CD4-positive, CD25-positive, alpha-beta regulatory T cell (primary cell): ENCODE results near the gene GLRA1. TPM values are rescaled to one million over a fixed set of nuclear protein-coding genes. Genes with fewer than 3 reads are reported as not detected.

Experiments used
- ATAC-seq, 2 donors: fragments of 150-1000 bp; cut with Tn5 transposase; one replicate each; pipeline ENCODE4 v1.10.0; 2021; ENCODE audit warnings: low read depth in 2 of 2, moderate number of reproducible peaks in 2 of 2, moderate library complexity in 1 of 2
- DNase-seq, 3 donors: peaks; one replicate each; pipeline versions ENCODE4 v3.0.0 to v3.0.0-alpha.2; 2012 to 2022; ENCODE audit warnings: mixed read lengths in 1 of 3
- H3K27ac ChIP-seq: one replicate; pipeline ENCODE4 v1.7.0; 2013; ENCODE audit warnings: mild to moderate bottlenecking, low read length; ENCODE audit not compliant: insufficient read depth, poor library complexity, severe bottlenecking
- H3K27me3 ChIP-seq: one replicate; pipeline ENCODE4 v1.7.0; 2013; ENCODE audit warnings: low read length; ENCODE audit not compliant: control insufficient read depth, insufficient read depth
- H3K36me3 ChIP-seq: one replicate; pipeline ENCODE4 v1.7.0; 2013; ENCODE audit warnings: mild to moderate bottlenecking, low read length, moderate library complexity; ENCODE audit not compliant: control insufficient read depth, insufficient read depth
- H3K4me1 ChIP-seq: 2 replicates; pipeline ENCODE4 v1.7.0; 2013; ENCODE audit warnings: mild to moderate bottlenecking, low read length; ENCODE audit not compliant: insufficient read depth, control insufficient read depth, poor library complexity, severe bottlenecking
- H3K4me3 ChIP-seq: one replicate; pipeline ENCODE4 v1.7.0; 2013; ENCODE audit warnings: low read depth, mild to moderate bottlenecking, low read length, moderate library complexity
- H3K9me3 ChIP-seq, 2 experiments: 1 replicate in 1 of 2; 2 replicates in 1 of 2; pipeline ENCODE4 v1.7.0; 2013; ENCODE audit warnings: low read length in 2 of 2, mild to moderate bottlenecking in 1 of 2, moderate library complexity in 1 of 2; ENCODE audit not compliant: control insufficient read depth in 2 of 2
- H3K27ac Mint-ChIP-seq, 3 donors: one replicate each; pipeline ENCODE4 v1.8.0; 2020 to 2022; ENCODE audit warnings: mild to moderate bottlenecking in 3 of 3, mixed read lengths in 3 of 3, moderate library complexity in 2 of 3
- H3K27me3 Mint-ChIP-seq: one replicate; pipeline ENCODE4 v1.8.0; 2022; ENCODE audit warnings: mild to moderate bottlenecking, mixed read lengths
- H3K36me3 Mint-ChIP-seq: one replicate; pipeline ENCODE4 v1.8.0; 2020; ENCODE audit warnings: mixed read lengths
- H3K4me1 Mint-ChIP-seq, 4 donors: one replicate each; pipeline ENCODE4 v1.8.0; 2020 to 2022; ENCODE audit warnings: mixed read lengths in 4 of 4, mild to moderate bottlenecking in 1 of 4
- H3K4me3 Mint-ChIP-seq, 4 donors: one replicate each; pipeline ENCODE4 v1.8.0; 2020 to 2022; ENCODE audit warnings: mild to moderate bottlenecking in 4 of 4, mixed read lengths in 4 of 4, moderate library complexity in 3 of 4
- H3K9me3 Mint-ChIP-seq, 7 donors: one replicate each; pipeline ENCODE4 v1.8.0; 2020 to 2022; ENCODE audit warnings: mixed read lengths in 7 of 7, mild to moderate bottlenecking in 3 of 7, moderate library complexity in 2 of 7
- polyA plus RNA-seq, 4 donors: library from polyadenylated mRNA; unstranded; fragments of 300-500 nt; fragmentation: Illumina TruSeq; gene quantifications; one replicate each; pipeline ENCODE4 v1.2.3, GENCODE V29; 2021
- total RNA-seq: library from RNA; stranded (reverse); gene quantifications from one replicate; pipeline ENCODE4 v1.2.3, GENCODE V29; 2022

The GLRA1 gene
- not detected for total RNA-seq
- not detected for polyA plus RNA-seq

GRCh38 chr5:151924564-151925301 is at the start of gene GLRA1:
TSS of gene GLRA1 (minus strand) at chr5:151924851. CDS start at chr5:151924549, 302 bp downstream.
- no peak within 1 kb of the TSS for H3K4me3 ChIP-seq
- H3K4me1 Mint-ChIP-seq: peaks cover 0 to 6% (median 0%) of the 10 kb centered on the region in 4 donors
- H3K9me3 ChIP-seq: no peaks in the 10 kb centered on the region
- no peak within 1 kb of the TSS for H3K27ac Mint-ChIP-seq
- H3K27ac ChIP-seq: no peak within 1 kb of the TSS
- peaks cover 34% of the 10 kb centered on the region for H3K27me3 Mint-ChIP-seq
- H3K4me3 Mint-ChIP-seq: no peak within 1 kb of the TSS
- ATAC-seq (peak in 1 of 2 donors; percentile 52), DNase-seq (peak; percentile 4 to 59 (median 44))
- H3K27me3 ChIP-seq: peaks cover 3% of the 10 kb centered on the region
- peaks cover 0 to 13% (median 5%) of the 10 kb centered on the region in 7 donors for H3K9me3 Mint-ChIP-seq
- H3K4me1 ChIP-seq: no peaks in the 10 kb centered on the region
- no peaks in the 10 kb centered on the region for H3K36me3 ChIP-seq
- H3K36me3 Mint-ChIP-seq: peaks cover 3% of the 10 kb centered on the region

GRCh38 chr5:151970885-151971284 is 46.2 kb upstream of the GLRA1 start:
- H3K27me3 ChIP-seq: no peaks in the 10 kb centered on the region
- Mint-ChIP-seq H3K4me3 (no peak overlapping the region), H3K4me1 (no peaks in the 10 kb centered on the region), H3K9me3 (peaks cover 0 to 2% (median 0%) of the 10 kb centered on the region in 7 donors), H3K27me3 (no peaks in the 10 kb centered on the region), H3K36me3 (peaks cover 1% of the 10 kb centered on the region), H3K27ac (no peak overlapping the region)
- no peak for ATAC-seq
- no peak for DNase-seq
- no peak overlapping the region for H3K4me3 ChIP-seq
- no peaks in the 10 kb centered on the region for H3K4me1 ChIP-seq
- H3K27ac ChIP-seq: no peak overlapping the region
- no peaks in the 10 kb centered on the region for H3K36me3 ChIP-seq
- no peaks in the 10 kb centered on the region for H3K9me3 ChIP-seq

GRCh38 chr5:151967865-151968264 is 43.2 kb upstream of the GLRA1 start:
- no peaks in the 10 kb centered on the region for H3K27me3 Mint-ChIP-seq
- H3K4me1 Mint-ChIP-seq: no peaks in the 10 kb centered on the region
- peaks cover 3% of the 10 kb centered on the region for H3K36me3 Mint-ChIP-seq
- H3K27ac Mint-ChIP-seq: no peak overlapping the region
- no peak overlapping the region for H3K27ac ChIP-seq
- H3K36me3 ChIP-seq: no peaks in the 10 kb centered on the region
- ATAC-seq (no peak), DNase-seq (no peak)
- H3K9me3 ChIP-seq: no peaks in the 10 kb centered on the region
- no peaks in the 10 kb centered on the region for H3K4me1 ChIP-seq
- no peaks in the 10 kb centered on the region for H3K27me3 ChIP-seq
- H3K4me3 Mint-ChIP-seq: no peak overlapping the region
- peaks cover 0 to 2% (median 0%) of the 10 kb centered on the region in 7 donors for H3K9me3 Mint-ChIP-seq
- H3K4me3 ChIP-seq: no peak overlapping the region

GRCh38 chr5:151966046-151966445 is 41.4 kb upstream of the GLRA1 start:
- Histone ChIP-seq H3K4me3 (no peak overlapping the region), H3K27ac (no peak overlapping the region), H3K4me1 (no peaks in the 10 kb centered on the region), H3K27me3 (no peaks in the 10 kb centered on the region), H3K36me3 (no peaks in the 10 kb centered on the region), H3K9me3 (no peaks in the 10 kb centered on the region)
- H3K9me3 Mint-ChIP-seq: peaks cover 0 to 2% (median 0%) of the 10 kb centered on the region in 7 donors
- ATAC-seq (no peak), DNase-seq (no peak)
- peaks cover 3% of the 10 kb centered on the region for H3K36me3 Mint-ChIP-seq
- H3K4me3 Mint-ChIP-seq: no peak overlapping the region
- no peaks in the 10 kb centered on the region for H3K27me3 Mint-ChIP-seq
- no peak overlapping the region for H3K27ac Mint-ChIP-seq
- peaks cover 0 to 2% (median 0%) of the 10 kb centered on the region in 4 donors for H3K4me1 Mint-ChIP-seq

- Histone ChIP-seq H3K27me3 (no peaks in the 10 kb centered on the region), H3K9me3 (no peaks in the 10 kb centered on the region), H3K4me3 (no peak overlapping the region), H3K4me1 (no peaks in the 10 kb centered on the region), H3K27ac (no peak overlapping the region), H3K36me3 (no peaks in the 10 kb centered on the region)
- peaks cover 0 to 7% (median under 1%) of the 10 kb centered on the region in 4 donors for H3K4me1 Mint-ChIP-seq
- peak overlapping the region in 1 of 3 donors; percentile 36 for H3K27ac Mint-ChIP-seq
- DNase-seq: no peak
- peaks cover 0 to 2% (median 0%) of the 10 kb centered on the region in 7 donors for H3K9me3 Mint-ChIP-seq
- H3K4me3 Mint-ChIP-seq: no peak overlapping the region
- H3K27me3 Mint-ChIP-seq: peaks cover 2% of the 10 kb centered on the region
- H3K36me3 Mint-ChIP-seq: peaks cover 3% of the 10 kb centered on the region
- ATAC-seq: no peak
These were observed 39.8 kb upstream of the GLRA1 start for GRCh38 chr5:151964471-151964870.

- Histone ChIP-seq H3K36me3 (no peaks in the 10 kb centered on the region), H3K9me3 (no peaks in the 10 kb centered on the region), H3K4me1 (peaks cover 18% of the 10 kb centered on the region), H3K4me3 (no peak overlapping the region), H3K27ac (no peak overlapping the region), H3K27me3 (no peaks in the 10 kb centered on the region)
- no peak overlapping the region for H3K27ac Mint-ChIP-seq
- H3K4me3 Mint-ChIP-seq: no peak overlapping the region
- ATAC-seq (no peak), DNase-seq (no peak)
- H3K4me1 Mint-ChIP-seq: peaks cover 7 to 30% (median 19%) of the 10 kb centered on the region in 4 donors
- H3K9me3 Mint-ChIP-seq: peaks cover 0 to 2% (median 0%) of the 10 kb centered on the region in 7 donors
- H3K36me3 Mint-ChIP-seq: peaks cover 3% of the 10 kb centered on the region
- peaks cover 6% of the 10 kb centered on the region for H3K27me3 Mint-ChIP-seq
These were observed 36.9 kb upstream of the GLRA1 start for GRCh38 chr5:151961557-151961956.

- Histone ChIP-seq H3K9me3 (no peaks in the 10 kb centered on the region), H3K4me3 (no peak overlapping the region), H3K36me3 (no peaks in the 10 kb centered on the region), H3K27me3 (no peaks in the 10 kb centered on the region), H3K4me1 (peaks cover 23% of the 10 kb centered on the region), H3K27ac (no peak overlapping the region)
- Mint-ChIP-seq H3K9me3 (peaks cover 0 to 1% (median 0%) of the 10 kb centered on the region in 7 donors), H3K36me3 (no peaks in the 10 kb centered on the region), H3K27ac (peak overlapping the region; percentile 60 to 91 (median 67)), H3K4me1 (peaks cover 19 to 56% (median 28%) of the 10 kb centered on the region in 4 donors), H3K4me3 (peak overlapping the region in 2 of 4 donors; percentile 50 to 62), H3K27me3 (peaks cover 6% of the 10 kb centered on the region)
- ATAC-seq (no peak), DNase-seq (no peak)
These were observed 33.5 kb upstream of the GLRA1 start for GRCh38 chr5:151958111-151958510.
